Chondrocyte (in vitro differentiated cells): ENCODE measurements around the gene ADAMTS3. TPM values are rescaled to one million over a fixed set of nuclear protein-coding genes. Genes with fewer than 3 reads are reported as not detected.

Experiments
- DNase-seq: peaks from one replicate; pipeline ENCODE4 v3.0.0; 2021; ENCODE audit warnings: mixed read lengths, low spot score
- H3K27ac Mint-ChIP-seq: one replicate; pipeline ENCODE4 v1.8.0; 2021; ENCODE audit warnings: mild to moderate bottlenecking, moderate library complexity, mixed read lengths; ENCODE audit not compliant: unreplicated experiment
- H3K27me3 Mint-ChIP-seq: 2 replicates; pipeline ENCODE4 v1.8.0; 2021; ENCODE audit warnings: low read depth, mixed read lengths
- H3K36me3 Mint-ChIP-seq: 2 replicates; pipeline ENCODE4 v1.8.0; 2021; ENCODE audit warnings: low read depth, mixed read lengths
- H3K4me1 Mint-ChIP-seq: 2 replicates; pipeline ENCODE4 v1.8.0; 2021; ENCODE audit warnings: low read depth, mild to moderate bottlenecking, mixed read lengths
- H3K4me3 Mint-ChIP-seq: one replicate; pipeline ENCODE4 v1.8.0; 2021; ENCODE audit warnings: mild to moderate bottlenecking, moderate library complexity, mixed read lengths; ENCODE audit not compliant: unreplicated experiment
- H3K9me3 Mint-ChIP-seq: 2 replicates; pipeline ENCODE4 v1.8.0; 2021; ENCODE audit warnings: low read depth, mixed read lengths
- total RNA-seq: library from RNA; stranded (reverse); gene quantifications from 3 replicates; pipeline ENCODE4 v1.2.1, GENCODE V29; 2021
- TF ChIP-seq, protein P1 (sequence below): fragments of 200-600 bp; sonication (generic); IDR thresholded peaks from 2 replicates; pipeline ENCODE4 v1.5.0; 2021; ENCODE audit warnings: antibody characterized with exemption, mild to moderate bottlenecking, moderate library complexity

ADAMTS3 gene
- total RNA-seq, 1 donor from 2014 or later, result 0.60 TPM

DNA sequence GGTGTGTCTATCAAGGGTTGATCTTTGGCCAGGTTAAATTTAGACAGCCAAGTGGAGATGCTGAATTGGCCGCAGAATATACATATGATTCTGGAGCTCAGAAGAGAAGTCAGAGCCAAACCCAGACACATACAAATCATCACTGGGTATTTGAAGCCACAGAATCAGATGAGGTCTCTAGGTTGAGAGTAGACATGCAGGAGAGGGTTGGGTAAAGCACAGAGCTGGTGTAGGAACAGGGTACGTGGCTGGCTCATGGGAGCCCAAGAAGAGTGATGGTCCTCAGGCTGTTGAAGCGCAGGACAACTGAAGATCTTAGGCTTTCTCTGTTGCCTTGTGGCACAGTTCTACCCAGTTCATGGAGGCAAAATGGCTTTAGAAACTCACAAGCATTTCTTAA is 37.7 kb downstream of the ADAMTS3 start:
- DNase-seq, result no peak

DNA sequence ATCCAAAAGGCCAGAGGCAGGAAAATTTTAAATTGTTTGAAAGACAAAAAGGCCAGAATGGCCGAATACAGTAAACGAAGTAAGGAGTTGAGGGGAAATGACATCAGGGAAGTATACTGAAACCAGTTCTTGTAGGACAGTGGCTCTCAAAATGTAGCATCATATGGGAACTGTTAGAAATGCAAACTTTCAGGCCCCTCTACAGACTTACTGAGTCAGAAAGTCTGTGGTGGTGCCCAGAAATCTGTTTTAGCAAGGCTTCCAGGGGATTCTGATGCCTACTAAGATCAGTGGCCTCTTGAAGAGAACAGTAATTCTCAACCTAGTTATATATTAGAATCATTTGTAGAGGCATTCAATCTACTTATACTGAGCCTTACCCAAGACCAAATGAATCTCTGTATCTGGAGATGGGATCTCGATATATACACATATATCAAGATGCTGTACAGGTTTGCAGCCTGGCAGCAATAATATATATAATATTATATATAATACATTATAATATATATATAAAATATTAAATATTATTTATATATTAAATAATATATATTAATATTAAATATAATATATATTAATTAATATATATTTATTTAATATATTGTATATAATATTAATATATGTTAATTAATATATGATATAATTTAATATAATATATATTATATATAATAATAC is 39.7 kb downstream of the ADAMTS3 start:
- H3K4me1 Mint-ChIP-seq, result peaks cover 14% of the 10 kb centered on the region
- no peak overlapping the region for H3K4me3 Mint-ChIP-seq
- TF ChIP-seq, protein P1, sequence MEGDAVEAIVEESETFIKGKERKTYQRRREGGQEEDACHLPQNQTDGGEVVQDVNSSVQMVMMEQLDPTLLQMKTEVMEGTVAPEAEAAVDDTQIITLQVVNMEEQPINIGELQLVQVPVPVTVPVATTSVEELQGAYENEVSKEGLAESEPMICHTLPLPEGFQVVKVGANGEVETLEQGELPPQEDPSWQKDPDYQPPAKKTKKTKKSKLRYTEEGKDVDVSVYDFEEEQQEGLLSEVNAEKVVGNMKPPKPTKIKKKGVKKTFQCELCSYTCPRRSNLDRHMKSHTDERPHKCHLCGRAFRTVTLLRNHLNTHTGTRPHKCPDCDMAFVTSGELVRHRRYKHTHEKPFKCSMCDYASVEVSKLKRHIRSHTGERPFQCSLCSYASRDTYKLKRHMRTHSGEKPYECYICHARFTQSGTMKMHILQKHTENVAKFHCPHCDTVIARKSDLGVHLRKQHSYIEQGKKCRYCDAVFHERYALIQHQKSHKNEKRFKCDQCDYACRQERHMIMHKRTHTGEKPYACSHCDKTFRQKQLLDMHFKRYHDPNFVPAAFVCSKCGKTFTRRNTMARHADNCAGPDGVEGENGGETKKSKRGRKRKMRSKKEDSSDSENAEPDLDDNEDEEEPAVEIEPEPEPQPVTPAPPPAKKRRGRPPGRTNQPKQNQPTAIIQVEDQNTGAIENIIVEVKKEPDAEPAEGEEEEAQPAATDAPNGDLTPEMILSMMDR, result no peak
- H3K9me3 Mint-ChIP-seq, result no peaks in the 10 kb centered on the region
- no peak overlapping the region for H3K27ac Mint-ChIP-seq
- H3K36me3 Mint-ChIP-seq, result no peaks in the 10 kb centered on the region
- peaks cover 2% of the 10 kb centered on the region for H3K27me3 Mint-ChIP-seq
- no peak for DNase-seq

More for the DNA sequence above, 37.7 kb downstream of the ADAMTS3 start:
- H3K4me1 Mint-ChIP-seq, result peaks cover 6% of the 10 kb centered on the region
- H3K4me3 Mint-ChIP-seq, result no peak overlapping the region
- no peak overlapping the region for H3K27ac Mint-ChIP-seq
- peaks cover 2% of the 10 kb centered on the region for H3K27me3 Mint-ChIP-seq
- H3K36me3 Mint-ChIP-seq, result no peaks in the 10 kb centered on the region
- TF ChIP-seq, protein P1, result no peak
- H3K9me3 Mint-ChIP-seq, result no peaks in the 10 kb centered on the region

DNA sequence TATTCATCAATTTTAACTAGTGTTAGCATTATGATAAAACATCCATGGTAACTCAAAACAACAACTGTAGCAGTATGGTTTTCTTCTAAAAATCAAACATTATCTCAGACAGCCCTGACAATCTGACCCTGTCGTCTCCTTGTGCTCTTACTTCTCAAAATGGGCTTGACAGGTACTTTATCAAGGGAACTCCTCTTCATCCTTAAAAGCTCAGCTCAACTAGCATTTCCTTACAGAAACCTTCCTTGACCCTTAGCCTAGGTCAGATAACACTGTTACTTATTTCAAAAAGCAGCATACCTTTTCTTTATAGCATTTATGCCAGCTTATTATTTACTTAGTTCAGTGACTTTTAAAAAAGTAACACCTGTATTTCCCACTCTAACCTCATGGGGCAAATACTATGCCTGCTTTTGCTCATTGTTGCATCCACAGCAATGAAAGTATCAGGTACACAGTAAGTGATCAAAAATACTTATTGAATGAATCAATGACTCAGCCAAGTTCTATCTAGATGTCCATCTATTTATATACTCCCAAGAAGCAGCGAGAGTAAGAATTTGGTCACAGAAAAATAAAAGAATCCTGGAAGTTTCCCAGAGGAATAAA is 41.9 kb downstream of the ADAMTS3 start:
- H3K27ac Mint-ChIP-seq, result no peak overlapping the region
- no peaks in the 10 kb centered on the region for H3K36me3 Mint-ChIP-seq
- H3K4me1 Mint-ChIP-seq, result peaks cover 14% of the 10 kb centered on the region
- TF ChIP-seq, protein P1, result peak; percentile 21
- no peak for DNase-seq
- H3K9me3 Mint-ChIP-seq, result no peaks in the 10 kb centered on the region
- H3K27me3 Mint-ChIP-seq, result peaks cover 2% of the 10 kb centered on the region
- H3K4me3 Mint-ChIP-seq, result no peak overlapping the region

DNA sequence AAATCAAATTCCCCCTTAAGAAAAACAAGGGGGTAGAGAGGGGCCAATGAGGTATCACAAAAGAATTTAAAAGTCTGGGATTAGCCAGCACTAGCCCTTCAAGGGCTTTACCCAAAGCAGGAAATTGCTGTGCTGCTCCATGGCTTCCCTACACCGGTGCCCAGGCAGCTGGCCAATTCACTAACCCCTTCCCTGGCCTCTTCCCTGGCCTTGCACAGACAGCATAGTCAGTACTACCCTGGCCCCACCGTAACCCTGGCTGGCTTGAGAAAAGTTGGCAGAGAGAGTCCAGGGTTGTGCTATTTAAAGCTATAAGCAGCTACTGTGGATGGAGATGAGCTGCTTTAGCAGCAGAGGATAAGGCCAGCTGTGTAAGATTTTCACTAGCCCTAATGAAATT is 43.1 kb downstream of the ADAMTS3 start:
- H3K4me3 Mint-ChIP-seq, result no peak overlapping the region
- peaks cover 14% of the 10 kb centered on the region for H3K4me1 Mint-ChIP-seq
- no peaks in the 10 kb centered on the region for H3K9me3 Mint-ChIP-seq
- no peaks in the 10 kb centered on the region for H3K27me3 Mint-ChIP-seq
- H3K27ac Mint-ChIP-seq, result no peak overlapping the region
- no peaks in the 10 kb centered on the region for H3K36me3 Mint-ChIP-seq
- DNase-seq, result no peak
- TF ChIP-seq, protein P1, result no peak

DNA sequence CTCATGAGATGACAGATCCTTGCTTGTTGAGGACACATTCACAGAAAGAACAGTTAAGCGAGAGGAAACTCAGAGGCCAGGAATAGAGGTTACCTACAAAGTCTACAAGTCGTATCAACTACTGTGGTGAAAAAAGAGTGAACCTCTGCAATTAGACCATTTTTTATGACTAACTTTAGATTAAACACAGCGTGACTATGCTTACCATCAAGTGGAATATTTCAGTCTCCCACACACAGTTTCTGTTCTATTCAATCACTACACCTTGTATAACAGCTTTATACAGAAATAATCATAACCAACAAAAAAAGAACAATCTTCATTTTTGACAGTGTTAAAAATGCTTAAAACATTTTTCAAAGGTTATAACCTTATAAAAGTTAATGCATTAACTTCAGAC is 46.6 kb downstream of the ADAMTS3 start:
- TF ChIP-seq, protein P1, result no peak
- H3K27ac Mint-ChIP-seq, result no peak overlapping the region
- peaks cover 1% of the 10 kb centered on the region for H3K36me3 Mint-ChIP-seq
- DNase-seq, result no peak
- peaks cover 13% of the 10 kb centered on the region for H3K4me1 Mint-ChIP-seq
- peaks cover 6% of the 10 kb centered on the region for H3K9me3 Mint-ChIP-seq
- no peak overlapping the region for H3K4me3 Mint-ChIP-seq
- no peaks in the 10 kb centered on the region for H3K27me3 Mint-ChIP-seq
